ENCODE results near the gene SMARCA4.

The SMARCA4 gene

GRCh38 chr19:11017275-11018035 is 56.6 kb downstream of the SMARCA4 start:
- DNase-seq, result no peak

- DNase-seq, result no peak
These were observed 57.3 kb downstream of the SMARCA4 start for GRCh38 chr19:11018179-11018578.

- DNase-seq, result no peak
These were observed 57.9 kb downstream of the SMARCA4 start for GRCh38 chr19:11018763-11019162.

- DNase-seq, result no peak
These were observed 58.4 kb downstream of the SMARCA4 start for GRCh38 chr19:11019262-11019661.

- no peak for DNase-seq
These were observed 59.0 kb downstream of the SMARCA4 start for GRCh38 chr19:11019824-11020223.

GRCh38 chr19:11020423-11020822 is 59.6 kb downstream of the SMARCA4 start:
- no peak for DNase-seq

GRCh38 chr19:11020982-11021759 is 60.3 kb downstream of the SMARCA4 start:
- DNase-seq, result no peak

GRCh38 chr19:11021760-11022144 is 60.9 kb downstream of the SMARCA4 start:
- DNase-seq, result no peak

GRCh38 chr19:11023016-11023415 is 62.2 kb downstream of the SMARCA4 start:
- DNase-seq, result no peak

GRCh38 chr19:11023710-11024109 is 62.9 kb downstream of the SMARCA4 start:
- DNase-seq, result no peak

- DNase-seq, result no peak
These were observed 63.4 kb downstream of the SMARCA4 start for GRCh38 chr19:11024259-11024658.

GRCh38 chr19:11025006-11025405 is 64.2 kb downstream of the SMARCA4 start:
- no peak for DNase-seq

- no peak for DNase-seq
These were observed 64.6 kb downstream of the SMARCA4 start for GRCh38 chr19:11025445-11025844.

- DNase-seq, result no peak
These were observed 65.2 kb downstream of the SMARCA4 start for GRCh38 chr19:11025997-11026396.

GRCh38 chr19:11027381-11027780 is 66.6 kb downstream of the SMARCA4 start:
- no peak for DNase-seq

GRCh38 chr19:11028146-11028545 is 67.3 kb downstream of the SMARCA4 start:
- no peak for DNase-seq

GRCh38 chr19:11031421-11032070 is 70.7 kb downstream of the SMARCA4 start:
- DNase-seq, result peak; percentile 43

- DNase-seq, result no peak
These were observed 72.4 kb downstream of the SMARCA4 start for GRCh38 chr19:11033251-11033650.

- DNase-seq, result no peak
These were observed 72.9 kb downstream of the SMARCA4 start for GRCh38 chr19:11033763-11034162.

GRCh38 chr19:11034449-11035213 is 73.8 kb downstream of the SMARCA4 start:
- DNase-seq, result no peak

- DNase-seq, result peak; percentile 40
These were observed 74.9 kb downstream of the SMARCA4 start for GRCh38 chr19:11035441-11036377.

GRCh38 chr19:11038511-11038910 is 77.7 kb downstream of the SMARCA4 start:
- no peak for DNase-seq

Measured in NCI-H1092 treated with DMSO at 0.1 percent for 48 hours (cell line).